ENCODE data around the gene ALX3. TPM values are rescaled to one million over a fixed set of nuclear protein-coding genes. Genes with fewer than 3 reads are reported as not detected.

Gene ALX3
- total RNA-seq, 1 experiment from 2014 or later = not detected

DNA sequence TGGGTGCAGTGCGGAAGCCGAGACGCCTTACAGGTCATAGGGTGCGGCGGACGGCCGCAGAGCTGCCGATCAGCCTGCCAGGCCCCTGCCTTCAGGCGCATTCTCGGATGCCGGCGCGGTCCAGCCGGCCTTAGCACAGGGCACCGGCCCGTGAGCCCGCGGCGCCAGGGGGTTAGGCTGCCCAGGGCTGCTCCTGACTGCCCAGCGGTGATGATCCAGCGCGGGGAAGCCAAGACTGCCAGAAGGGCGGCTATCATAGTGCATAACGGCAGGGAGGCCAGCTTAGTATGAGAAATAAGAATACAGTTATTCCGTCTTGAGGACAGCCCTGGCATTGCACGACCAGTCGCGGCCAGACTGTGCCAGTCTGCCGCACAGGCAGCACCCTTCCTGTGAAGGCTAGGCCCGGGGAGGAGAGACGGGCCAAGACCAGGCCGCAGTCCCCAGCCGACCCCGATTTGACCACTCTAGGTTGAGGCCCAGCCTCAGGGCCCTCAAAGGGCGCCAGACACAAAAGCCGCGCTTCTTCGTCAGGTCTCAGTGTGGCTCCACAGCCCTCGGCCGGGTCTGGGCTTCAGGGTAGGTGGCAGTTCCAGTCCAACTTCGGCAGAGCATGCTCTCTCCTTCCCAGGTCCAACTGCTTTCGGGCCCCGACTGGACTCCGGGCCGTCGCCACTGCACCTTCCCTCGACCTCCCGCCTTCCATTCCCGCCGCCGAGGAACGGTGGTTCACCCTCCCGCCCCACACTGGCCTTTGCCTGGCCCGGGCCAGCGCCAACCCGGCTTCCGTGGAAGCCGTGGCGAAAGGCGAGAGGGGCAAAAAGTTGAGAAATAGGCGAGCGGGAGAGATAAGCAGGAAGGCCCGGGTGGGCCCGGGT is 829 bp downstream of the ALX3 start:
- Mint-ChIP-seq H3K36me3 (ENCODE audit: insufficient read depth, unreplicated experiment) (no peaks in the 10 kb centered on the region), H3K27ac (ENCODE audit: unreplicated experiment) (no peak overlapping the region), H3K4me3 (ENCODE audit: low read depth, unreplicated experiment) (no peak overlapping the region), H3K9me3 (ENCODE audit: low read depth, unreplicated experiment) (no peaks in the 10 kb centered on the region), H3K4me1 (ENCODE audit: low read depth, unreplicated experiment) (no peaks in the 10 kb centered on the region), H3K27me3 (ENCODE audit: unreplicated experiment) (no peaks in the 10 kb centered on the region)
- TF ChIP-seq CTCF (IDR thresholded peaks at IDR 0.05; ENCODE audit: unreplicated experiment) = no peak
- intact Hi-C loops (cut with micrococcal nuclease; ENCODE audit: unreplicated experiment) = no loop called here
- CTCF ChIA-PET = no interaction called here
- no peak for DNase-seq
- BruUV-seq (replicated peaks) = no TSS peak

- CTCF ChIA-PET = no interaction called here
- no peaks in the 10 kb centered on the region for H3K27me3 Mint-ChIP-seq (ENCODE audit: unreplicated experiment)
- intact Hi-C loops (cut with micrococcal nuclease; ENCODE audit: unreplicated experiment) = no loop called here
- no peak for TF ChIP-seq CTCF (IDR thresholded peaks at IDR 0.05; ENCODE audit: unreplicated experiment)
- H3K4me3 Mint-ChIP-seq (ENCODE audit: low read depth, unreplicated experiment) = no peak overlapping the region
- no peaks in the 10 kb centered on the region for H3K4me1 Mint-ChIP-seq (ENCODE audit: low read depth, unreplicated experiment)
- no peaks in the 10 kb centered on the region for H3K36me3 Mint-ChIP-seq (ENCODE audit: insufficient read depth, unreplicated experiment)
- H3K27ac Mint-ChIP-seq (ENCODE audit: unreplicated experiment) = no peak overlapping the region
- BruUV-seq (replicated peaks) = no TSS peak
- no peaks in the 10 kb centered on the region for H3K9me3 Mint-ChIP-seq (ENCODE audit: low read depth, unreplicated experiment)
- DNase-seq = no peak
Observed at GRCh38 chr1:110068646-110069403, 1.6 kb downstream of the ALX3 start.

GRCh38 chr1:110067893-110068645 is 2.4 kb downstream of the ALX3 start:
- Mint-ChIP-seq H3K27ac (ENCODE audit: unreplicated experiment) (no peak overlapping the region), H3K27me3 (ENCODE audit: unreplicated experiment) (no peaks in the 10 kb centered on the region), H3K4me3 (ENCODE audit: low read depth, unreplicated experiment) (no peak overlapping the region), H3K4me1 (ENCODE audit: low read depth, unreplicated experiment) (no peaks in the 10 kb centered on the region), H3K36me3 (ENCODE audit: insufficient read depth, unreplicated experiment) (no peaks in the 10 kb centered on the region), H3K9me3 (ENCODE audit: low read depth, unreplicated experiment) (no peaks in the 10 kb centered on the region)
- intact Hi-C loops (cut with micrococcal nuclease; ENCODE audit: unreplicated experiment) = no loop called here
- no TSS peak for BruUV-seq (replicated peaks)
- no peak for TF ChIP-seq CTCF (IDR thresholded peaks at IDR 0.05; ENCODE audit: unreplicated experiment)
- no peak for DNase-seq
- CTCF ChIA-PET = no interaction called here

DNA sequence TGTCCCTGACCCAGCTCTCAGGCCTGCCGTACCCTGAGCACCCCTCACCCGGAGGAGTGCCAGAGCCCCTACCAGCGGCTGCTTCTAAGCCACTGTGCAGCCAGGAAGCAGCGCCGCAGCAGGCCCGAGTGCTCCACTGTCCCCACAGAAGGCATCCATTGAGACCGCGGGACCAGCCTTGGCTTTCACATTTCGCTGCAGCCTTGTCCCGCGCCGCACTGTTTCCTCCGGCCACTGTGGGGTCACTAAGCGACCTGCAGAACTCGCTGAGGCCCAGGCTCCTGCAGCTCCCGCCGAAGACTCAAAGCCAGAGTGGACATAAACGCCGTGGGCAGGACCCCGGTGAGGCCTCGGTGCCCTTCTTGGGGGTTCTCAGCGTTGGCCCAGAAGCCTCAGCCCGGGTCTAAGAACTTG is 3.0 kb downstream of the ALX3 start:
- no peak for TF ChIP-seq CTCF (IDR thresholded peaks at IDR 0.05; ENCODE audit: unreplicated experiment)
- CTCF ChIA-PET = no interaction called here
- no peaks in the 10 kb centered on the region for H3K27me3 Mint-ChIP-seq (ENCODE audit: unreplicated experiment)
- intact Hi-C loops (cut with micrococcal nuclease; ENCODE audit: unreplicated experiment) = no loop called here
- no peak overlapping the region for H3K27ac Mint-ChIP-seq (ENCODE audit: unreplicated experiment)
- no peaks in the 10 kb centered on the region for H3K9me3 Mint-ChIP-seq (ENCODE audit: low read depth, unreplicated experiment)
- H3K4me1 Mint-ChIP-seq (ENCODE audit: low read depth, unreplicated experiment) = no peaks in the 10 kb centered on the region
- no peak overlapping the region for H3K4me3 Mint-ChIP-seq (ENCODE audit: low read depth, unreplicated experiment)
- H3K36me3 Mint-ChIP-seq (ENCODE audit: insufficient read depth, unreplicated experiment) = no peaks in the 10 kb centered on the region
- no TSS peak for BruUV-seq (replicated peaks)
- no peak for DNase-seq

Data from Calu3 (cell line).